ENCODE measurements around the gene CILP2. TPM values are rescaled to one million over a fixed set of nuclear protein-coding genes. Genes with fewer than 3 reads are reported as not detected.

CILP2 gene
- total and polyA plus RNA-seq, 2 experiments from 2014 or later = 4.0 to 21.6 TPM

- Mint-ChIP-seq H3K4me1 (peaks cover 2% of the 10 kb centered on the region; the same call in 1 of the 3 replicates), H3K36me3 (ENCODE audit: low read depth) (peaks cover 73% of the 10 kb centered on the region), H3K27ac (no peak overlapping the region), H3K9me3 (no peaks in the 10 kb centered on the region), H3K4me3 (no peak overlapping the region), H3K27me3 (ENCODE audit: insufficient read depth, low read depth, poor library complexity) (peaks cover 8% of the 10 kb centered on the region)
- Histone ChIP-seq H2AFZ (no peak overlapping the region), H3K9me2 (ENCODE audit: insufficient read depth) (no peaks in the 10 kb centered on the region), H4K20me1 (replicated peaks; ENCODE audit: insufficient read depth) (peaks cover 11% of the 10 kb centered on the region), H3K27me3 (ENCODE audit: insufficient read depth) (no peaks in the 10 kb centered on the region), H3K4me2 (no peak overlapping the region), H3F3A (replicated peaks; ENCODE audit: low read depth) (peaks cover 12% of the 10 kb centered on the region; the same call in 1 of the 2 replicates), H3K4me1 (ENCODE audit: insufficient read depth) (no peaks in the 10 kb centered on the region), H3K4me3 (no peak overlapping the region), H3K27ac (ENCODE audit: low read depth) (no peak overlapping the region), H3K79me2 (replicated peaks; ENCODE audit: insufficient read depth) (no peaks in the 10 kb centered on the region), H3K36me3 (ENCODE audit: insufficient read depth) (peaks cover 12% of the 10 kb centered on the region; the same call in 1 of the 2 replicates)
- DNase-seq (ENCODE audit: low spot score) = no peak
- TF ChIP-seq ZNF331 (CRISPR knock-in tag; IDR thresholded peaks at IDR 0.05; ENCODE audit: low read depth) = no peak
- no peak for TF ChIP-seq REST (IDR thresholded peaks at IDR 0.05; ENCODE audit: unreplicated experiment)
- TF ChIP-seq EZH2 (IDR thresholded peaks at IDR 0.05; ENCODE audit: low read depth, unreplicated experiment) = no peak
- TF ChIP-seq ZNF114 (CRISPR knock-in tag; IDR thresholded peaks at IDR 0.05) = no peak
- no peak for TF ChIP-seq JUNB (IDR thresholded peaks at IDR 0.05; ENCODE audit: unreplicated experiment)
- no peak for TF ChIP-seq POLR2AphosphoS5 (IDR thresholded peaks at IDR 0.05; ENCODE audit: low read depth)
- no peak for TF ChIP-seq ZNF462 (CRISPR knock-in tag; IDR thresholded peaks at IDR 0.05)
- no peak for TF ChIP-seq STAT1 (IDR thresholded peaks at IDR 0.05; ENCODE audit: unreplicated experiment)
- TF ChIP-seq CREB1 (CRISPR knock-in tag; IDR thresholded peaks at IDR 0.05; ENCODE audit: low read depth) = no peak
- no peak for TF ChIP-seq CTCF (conservative IDR thresholded peaks at IDR 0.05; ENCODE audit: low read depth in 2 of 2)
- ATAC-seq = no peak
Measured at GRCh38 chr19:19502281-19502680, 35.8 kb upstream of the CILP2 start.

All from GM23338 (cell line).